ENCODE data around the gene GFOD1. TPM values are rescaled to one million over a fixed set of nuclear protein-coding genes. Genes with fewer than 3 reads are reported as not detected.

Gene GFOD1
- total and polyA plus RNA-seq, 7 donors: 2.3 to 18.3 (median 13.3) TPM

DNA sequence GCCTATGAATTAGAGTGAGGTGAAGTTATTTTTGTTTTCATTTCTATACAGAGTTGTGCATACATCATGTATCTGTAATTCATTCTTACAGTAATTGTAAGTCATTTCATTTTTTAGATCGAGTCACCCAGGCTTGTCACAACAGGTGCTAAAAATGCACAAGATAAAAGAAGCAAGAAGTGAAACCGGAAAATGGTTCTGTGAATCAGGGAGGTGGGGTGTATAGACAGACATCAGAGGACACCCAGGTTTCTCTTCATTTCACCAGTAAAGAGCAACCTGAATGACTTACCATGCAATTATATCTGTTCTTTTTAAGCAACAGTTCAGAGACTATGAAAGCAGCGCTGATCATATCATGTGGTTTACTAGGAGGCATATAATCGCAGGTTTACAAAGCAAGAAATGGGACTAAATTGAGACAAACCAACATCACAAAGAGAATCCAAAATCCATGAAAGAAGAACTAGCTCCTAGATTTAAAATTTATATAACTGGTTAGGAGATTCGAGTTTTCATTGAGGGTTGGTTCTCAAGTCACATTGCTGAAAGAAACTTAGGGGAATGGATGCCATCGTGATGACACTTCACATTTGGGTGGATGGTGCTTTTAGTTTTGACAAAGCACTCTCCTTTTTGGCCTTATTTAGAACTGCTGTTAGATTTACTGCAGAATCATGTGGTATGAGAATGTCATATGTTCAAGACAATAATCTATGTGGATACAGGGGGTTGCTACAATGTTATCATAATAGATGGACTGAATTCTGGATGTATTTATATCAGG is 131.2 kb downstream of the GFOD1 start:
- H3K4me3 ChIP-seq: no peak overlapping the region
- H3K36me3 ChIP-seq: no peaks in the 10 kb centered on the region
- WGBS, 2 donors: 53 to 83% methylated on average over 6 of the region's 6 CpGs
- no peak for DNase-seq
- intact Hi-C loops (cut with DNase I): no loop called here
- peaks cover 0 to 22% (median 11%) of the 10 kb centered on the region in 4 donors for H3K4me1 ChIP-seq
- no peaks in the 10 kb centered on the region for H3K27me3 ChIP-seq
- no peaks in the 10 kb centered on the region for H3K9me3 ChIP-seq
- TF ChIP-seq POLR2A (IDR thresholded peaks at IDR 0.05) (no peak), EP300 (IDR thresholded peaks at IDR 0.05) (no peak)
- TF ChIP-seq, protein P1, sequence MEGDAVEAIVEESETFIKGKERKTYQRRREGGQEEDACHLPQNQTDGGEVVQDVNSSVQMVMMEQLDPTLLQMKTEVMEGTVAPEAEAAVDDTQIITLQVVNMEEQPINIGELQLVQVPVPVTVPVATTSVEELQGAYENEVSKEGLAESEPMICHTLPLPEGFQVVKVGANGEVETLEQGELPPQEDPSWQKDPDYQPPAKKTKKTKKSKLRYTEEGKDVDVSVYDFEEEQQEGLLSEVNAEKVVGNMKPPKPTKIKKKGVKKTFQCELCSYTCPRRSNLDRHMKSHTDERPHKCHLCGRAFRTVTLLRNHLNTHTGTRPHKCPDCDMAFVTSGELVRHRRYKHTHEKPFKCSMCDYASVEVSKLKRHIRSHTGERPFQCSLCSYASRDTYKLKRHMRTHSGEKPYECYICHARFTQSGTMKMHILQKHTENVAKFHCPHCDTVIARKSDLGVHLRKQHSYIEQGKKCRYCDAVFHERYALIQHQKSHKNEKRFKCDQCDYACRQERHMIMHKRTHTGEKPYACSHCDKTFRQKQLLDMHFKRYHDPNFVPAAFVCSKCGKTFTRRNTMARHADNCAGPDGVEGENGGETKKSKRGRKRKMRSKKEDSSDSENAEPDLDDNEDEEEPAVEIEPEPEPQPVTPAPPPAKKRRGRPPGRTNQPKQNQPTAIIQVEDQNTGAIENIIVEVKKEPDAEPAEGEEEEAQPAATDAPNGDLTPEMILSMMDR (IDR thresholded peaks at IDR 0.05): no peak
- H3K27ac ChIP-seq: peak overlapping the region in 1 of 4 donors; percentile 54

DNA sequence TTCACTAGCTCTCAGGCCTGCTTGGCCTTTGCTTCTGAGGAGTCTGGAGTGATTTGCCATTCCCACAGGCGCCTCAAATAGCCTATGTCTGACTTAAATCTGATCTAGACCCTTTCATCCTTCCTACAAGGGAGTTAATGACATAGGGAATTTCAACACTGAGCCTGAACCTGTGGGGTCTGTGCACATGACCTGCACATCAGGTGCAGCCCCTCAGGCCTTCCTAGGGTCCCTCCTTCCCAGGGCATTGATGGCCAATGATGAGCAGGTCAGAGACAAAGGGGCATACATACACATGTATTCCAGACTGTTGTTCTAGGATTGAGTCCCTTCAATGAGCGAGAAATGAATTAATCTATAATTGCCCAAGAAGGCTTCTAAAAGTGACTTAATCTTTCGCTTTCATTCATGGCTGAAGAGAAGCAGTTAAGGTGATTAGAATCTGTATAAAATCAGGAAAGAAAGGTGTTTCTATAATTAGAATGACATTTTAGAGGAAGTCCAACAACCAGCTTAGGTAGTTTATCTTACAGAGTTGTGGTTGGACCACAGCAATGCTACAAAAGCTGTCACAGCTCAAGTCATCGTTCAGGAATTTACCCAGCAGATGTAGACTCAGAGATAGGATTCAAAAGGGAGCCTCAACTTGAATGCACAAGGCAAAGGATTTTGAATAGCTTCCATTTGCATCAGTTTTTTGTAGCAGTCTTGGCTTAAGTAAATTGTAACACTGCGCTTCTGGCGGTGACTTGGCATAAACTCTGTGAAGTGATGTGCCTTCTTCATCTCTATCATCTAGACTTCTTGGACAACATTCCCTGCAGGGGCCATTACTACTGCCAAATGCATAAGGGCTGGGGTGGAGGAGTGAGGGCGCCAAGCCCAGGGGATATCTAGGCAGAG is 132.1 kb downstream of the GFOD1 start:
- peaks cover 0 to 22% (median 11%) of the 10 kb centered on the region in 4 donors for H3K4me1 ChIP-seq
- no peaks in the 10 kb centered on the region for H3K36me3 ChIP-seq
- H3K4me3 ChIP-seq: no peak overlapping the region
- H3K9me3 ChIP-seq: no peaks in the 10 kb centered on the region
- peak overlapping the region in 3 of 4 donors; percentile 31 to 54 (median 33) for H3K27ac ChIP-seq
- no peak for DNase-seq
- no peak for TF ChIP-seq EP300 (IDR thresholded peaks at IDR 0.05)
- TF ChIP-seq, protein P1 (IDR thresholded peaks at IDR 0.05): no peak
- TF ChIP-seq POLR2A (IDR thresholded peaks at IDR 0.05): no peak
- no peak for TF ChIP-seq POLR2AphosphoS5 (IDR thresholded peaks at IDR 0.05)
- H3K27me3 ChIP-seq: no peaks in the 10 kb centered on the region
- 56 to 82% methylated on average over 7 of the region's 7 CpGs for WGBS, 2 donors
- intact Hi-C loops (cut with DNase I): no loop called here

- Histone ChIP-seq H3K4me1 (peaks cover 0 to 22% (median 11%) of the 10 kb centered on the region in 4 donors), H3K27ac (peak overlapping the region in 3 of 4 donors; percentile 31 to 54 (median 33)), H3K27me3 (no peaks in the 10 kb centered on the region), H3K4me3 (no peak overlapping the region), H3K9me3 (no peaks in the 10 kb centered on the region), H3K36me3 (no peaks in the 10 kb centered on the region)
- TF ChIP-seq POLR2A (IDR thresholded peaks at IDR 0.05) (no peak), EP300 (IDR thresholded peaks at IDR 0.05) (no peak), POLR2AphosphoS5 (IDR thresholded peaks at IDR 0.05) (no peak)
- TF ChIP-seq, protein P1 (IDR thresholded peaks at IDR 0.05): no peak
- 71 to 78% methylated on average over 13 of the region's 13 CpGs for WGBS, 2 donors
- DNase-seq: no peak
- intact Hi-C loops (cut with DNase I): no loop called here
These were observed 132.9 kb downstream of the GFOD1 start for GRCh38 chr6:13354331-13355042.

DNA sequence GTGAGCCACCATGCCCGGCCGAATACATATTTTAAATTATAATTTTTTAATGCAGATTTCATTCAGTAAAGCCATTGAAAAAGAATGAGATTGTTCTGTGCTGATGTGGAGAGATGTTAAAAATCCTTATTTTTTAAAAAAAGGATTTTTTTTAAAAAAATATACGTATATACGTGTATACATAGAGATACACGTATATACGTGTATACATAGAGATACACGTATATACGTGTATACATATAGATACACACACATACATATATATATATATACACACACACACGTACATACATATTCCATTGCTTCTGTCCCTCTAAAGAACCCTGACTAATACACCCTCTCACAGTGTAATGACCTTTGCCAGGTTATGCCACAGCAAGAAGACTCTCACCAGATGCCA is 135.2 kb downstream of the GFOD1 start:
- Histone ChIP-seq H3K4me1 (peaks cover 0 to 22% (median 11%) of the 10 kb centered on the region in 4 donors), H3K4me3 (no peak overlapping the region), H3K27ac (no peak overlapping the region), H3K9me3 (no peaks in the 10 kb centered on the region), H3K27me3 (no peaks in the 10 kb centered on the region), H3K36me3 (no peaks in the 10 kb centered on the region)
- TF ChIP-seq POLR2AphosphoS5 (IDR thresholded peaks at IDR 0.05) (no peak), EP300 (IDR thresholded peaks at IDR 0.05) (no peak), POLR2A (IDR thresholded peaks at IDR 0.05) (no peak)
- TF ChIP-seq, protein P1 (IDR thresholded peaks at IDR 0.05): no peak
- no peak for DNase-seq
- WGBS, 2 donors: 96% methylated on average over 9 of the region's 9 CpGs
- intact Hi-C loops (cut with DNase I): no loop called here

Measured in sigmoid colon (tissue), 7 donors.